Measurements from ENCODE around the gene METTL25B.

METTL25B gene

DNA sequence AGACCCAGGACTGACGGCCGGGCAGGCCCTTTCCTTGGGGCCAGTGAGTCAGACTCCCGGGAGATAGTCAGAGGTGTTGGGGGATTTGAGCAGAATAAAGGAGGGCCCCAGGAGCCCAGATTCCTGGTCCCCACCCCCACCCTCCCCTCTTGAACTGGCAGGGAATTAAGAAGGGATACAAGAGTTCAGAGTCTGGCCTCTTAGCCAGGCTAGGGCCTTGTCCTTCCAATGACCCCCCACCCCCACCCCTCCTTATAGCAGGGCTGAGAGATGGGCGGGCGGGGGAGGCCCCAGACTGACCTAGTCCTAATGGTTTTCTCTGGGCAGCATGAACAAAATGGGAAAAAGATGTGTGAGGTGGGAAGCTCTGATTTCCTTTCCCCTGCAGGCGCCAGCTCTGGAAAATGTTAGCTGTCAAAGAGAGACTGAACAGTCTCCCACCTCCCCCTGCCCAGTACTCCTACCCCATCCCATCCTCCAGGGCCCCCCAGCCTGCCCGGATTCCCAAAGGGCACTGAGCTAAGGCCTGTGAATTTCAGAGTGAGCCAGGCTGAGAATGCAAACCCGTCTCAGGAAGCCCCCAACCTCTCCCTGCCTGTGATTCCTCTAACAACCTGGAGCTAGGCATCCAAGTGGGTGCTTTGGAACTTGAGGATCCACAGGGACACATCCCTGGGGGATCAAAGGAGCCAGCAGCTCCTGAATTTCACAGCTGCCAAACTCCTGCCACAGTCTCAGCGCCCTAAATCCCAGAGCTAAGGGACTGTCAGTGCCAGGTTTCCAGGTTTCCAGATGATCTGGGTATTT is 17.1 kb upstream of the METTL25B start:
- Histone ChIP-seq H3K9me3 (ENCODE audit: insufficient read depth, low read depth, low read length) (no peaks in the 10 kb centered on the region), H3K27ac (ENCODE audit: low read depth, low read length) (peak overlapping the region; percentile 59), H3K4me3 (ENCODE audit: low read length) (no peak overlapping the region), H3K27me3 (ENCODE audit: insufficient read depth, low read length) (no peaks in the 10 kb centered on the region), H3K9ac (ENCODE audit: low read depth, low read length) (peak overlapping the region; percentile 21; the same call in 1 of the 2 replicates), H3K36me3 (ENCODE audit: insufficient read depth, low read length) (no peaks in the 10 kb centered on the region), H3K4me1 (ENCODE audit: insufficient read depth, low read length) (peaks cover 46% of the 10 kb centered on the region)
- 42% methylated on average over 9 of the region's 9 CpGs for WGBS

GRCh38 chr1:156712626-156713025 is 15.6 kb upstream of the METTL25B start:
- H3K4me3 ChIP-seq (ENCODE audit: low read length): no peak overlapping the region
- H3K27me3 ChIP-seq (ENCODE audit: insufficient read depth, low read length): no peaks in the 10 kb centered on the region
- H3K36me3 ChIP-seq (ENCODE audit: insufficient read depth, low read length): no peaks in the 10 kb centered on the region
- H3K9ac ChIP-seq (ENCODE audit: low read depth, low read length): no peak overlapping the region
- no peak overlapping the region for H3K27ac ChIP-seq (ENCODE audit: low read depth, low read length)
- H3K9me3 ChIP-seq (ENCODE audit: insufficient read depth, low read depth, low read length): no peaks in the 10 kb centered on the region
- WGBS: 73% methylated on average over 3 of the region's 3 CpGs
- H3K4me1 ChIP-seq (ENCODE audit: insufficient read depth, low read length): peaks cover 39% of the 10 kb centered on the region

- Histone ChIP-seq H3K4me1 (ENCODE audit: insufficient read depth, low read length) (peaks cover 19% of the 10 kb centered on the region), H3K9me3 (ENCODE audit: insufficient read depth, low read depth, low read length) (no peaks in the 10 kb centered on the region), H3K36me3 (ENCODE audit: insufficient read depth, low read length) (no peaks in the 10 kb centered on the region), H3K27ac (ENCODE audit: low read depth, low read length) (no peak overlapping the region), H3K27me3 (ENCODE audit: insufficient read depth, low read length) (no peaks in the 10 kb centered on the region), H3K4me3 (ENCODE audit: low read length) (no peak overlapping the region), H3K9ac (ENCODE audit: low read depth, low read length) (no peak overlapping the region)
- whole genome bisulfite sequencing: 88% methylated on average over 3 of the region's 3 CpGs
Measured at GRCh38 chr1:156714830-156715229, 13.4 kb upstream of the METTL25B start.

GRCh38 chr1:156717351-156717750 is 10.9 kb upstream of the METTL25B start:
- Histone ChIP-seq H3K4me3 (ENCODE audit: low read length) (no peak overlapping the region), H3K9ac (ENCODE audit: low read depth, low read length) (no peak overlapping the region), H3K4me1 (ENCODE audit: insufficient read depth, low read length) (peaks cover 3% of the 10 kb centered on the region), H3K27me3 (ENCODE audit: insufficient read depth, low read length) (no peaks in the 10 kb centered on the region), H3K36me3 (ENCODE audit: insufficient read depth, low read length) (peaks cover 17% of the 10 kb centered on the region), H3K27ac (ENCODE audit: low read depth, low read length) (no peak overlapping the region), H3K9me3 (ENCODE audit: insufficient read depth, low read depth, low read length) (no peaks in the 10 kb centered on the region)
- WGBS: 88% methylated on average over 4 of the region's 4 CpGs

DNA sequence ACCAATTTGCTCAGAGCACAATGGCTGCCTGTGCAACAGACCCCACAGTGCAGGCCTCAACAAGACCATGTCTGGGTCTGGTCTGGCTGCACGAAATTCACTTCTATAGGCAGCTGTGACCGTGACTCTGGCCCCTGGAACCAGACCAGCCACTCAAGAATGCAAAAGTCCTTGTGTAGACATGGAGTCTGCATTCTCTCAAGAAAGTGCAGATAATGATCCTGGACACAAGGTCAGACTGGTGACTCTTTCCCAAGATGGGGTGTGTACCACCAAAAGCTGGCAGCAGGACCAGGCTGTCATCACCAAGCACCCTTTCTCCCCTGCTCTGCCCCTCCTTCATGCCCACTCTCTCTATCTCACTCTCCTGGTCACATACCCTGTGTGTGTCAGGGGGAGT is 7.1 kb upstream of the METTL25B start:
- no peak overlapping the region for H3K4me3 ChIP-seq (ENCODE audit: low read length)
- H3K27ac ChIP-seq (ENCODE audit: low read depth, low read length): no peak overlapping the region
- no peak overlapping the region for H3K9ac ChIP-seq (ENCODE audit: low read depth, low read length)
- peaks cover 44% of the 10 kb centered on the region for H3K36me3 ChIP-seq (ENCODE audit: insufficient read depth, low read length)
- no peaks in the 10 kb centered on the region for H3K9me3 ChIP-seq (ENCODE audit: insufficient read depth, low read depth, low read length)
- H3K4me1 ChIP-seq (ENCODE audit: insufficient read depth, low read length): peaks cover 9% of the 10 kb centered on the region; the same call in 1 of the 2 replicates
- no peaks in the 10 kb centered on the region for H3K27me3 ChIP-seq (ENCODE audit: insufficient read depth, low read length)
- WGBS: 90% methylated on average over 2 of the region's 2 CpGs

- H3K27me3 ChIP-seq (ENCODE audit: insufficient read depth, low read length): no peaks in the 10 kb centered on the region
- no peak overlapping the region for H3K4me3 ChIP-seq (ENCODE audit: low read length)
- H3K9me3 ChIP-seq (ENCODE audit: insufficient read depth, low read depth, low read length): no peaks in the 10 kb centered on the region
- peaks cover 44% of the 10 kb centered on the region for H3K36me3 ChIP-seq (ENCODE audit: insufficient read depth, low read length)
- no peak overlapping the region for H3K9ac ChIP-seq (ENCODE audit: low read depth, low read length)
- WGBS: 98% methylated on average over 4 of the region's 4 CpGs
- H3K4me1 ChIP-seq (ENCODE audit: insufficient read depth, low read length): peaks cover 11% of the 10 kb centered on the region; the same call in 1 of the 2 replicates
- no peak overlapping the region for H3K27ac ChIP-seq (ENCODE audit: low read depth, low read length)
Measured at GRCh38 chr1:156721535-156721934, 6.7 kb upstream of the METTL25B start.

DNA sequence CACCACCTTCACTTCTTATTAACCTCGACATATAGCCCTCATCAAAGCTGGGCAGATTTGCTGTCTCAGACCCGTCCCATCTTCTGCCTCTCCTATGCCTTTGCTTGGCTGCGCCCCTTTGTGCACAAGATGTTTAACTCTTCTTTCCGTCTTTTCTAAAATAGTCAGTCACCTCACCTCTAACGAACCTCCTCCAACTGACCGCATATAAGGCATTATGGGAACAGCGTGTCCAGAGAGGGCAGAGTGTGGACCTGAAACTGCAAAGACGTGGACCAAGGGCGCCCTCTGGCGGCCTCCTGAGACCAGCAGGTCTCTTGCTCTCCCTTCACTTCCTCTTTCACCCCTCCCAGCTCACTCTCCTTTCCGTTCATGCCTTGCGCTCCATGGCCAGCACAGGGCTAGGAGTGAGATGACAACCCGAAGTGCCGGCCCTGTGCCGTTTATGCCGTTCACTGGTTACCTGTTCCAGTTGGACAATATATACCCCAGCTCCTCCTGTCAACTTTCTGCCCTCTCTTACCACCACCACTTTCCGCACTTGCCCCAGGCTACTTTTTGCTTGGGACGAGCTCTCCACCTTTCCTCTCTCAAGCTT is 2.5 kb upstream of the METTL25B start:
- H3K27me3 ChIP-seq (ENCODE audit: insufficient read depth, low read length): no peaks in the 10 kb centered on the region
- H3K36me3 ChIP-seq (ENCODE audit: insufficient read depth, low read length): peaks cover 44% of the 10 kb centered on the region
- no peak overlapping the region for H3K27ac ChIP-seq (ENCODE audit: low read depth, low read length)
- no peaks in the 10 kb centered on the region for H3K9me3 ChIP-seq (ENCODE audit: insufficient read depth, low read depth, low read length)
- H3K9ac ChIP-seq (ENCODE audit: low read depth, low read length): no peak overlapping the region
- 20% methylated on average over 18 of the region's 18 CpGs for WGBS
- peaks cover 17% of the 10 kb centered on the region; the same call in 1 of the 2 replicates for H3K4me1 ChIP-seq (ENCODE audit: insufficient read depth, low read length)
- peak overlapping the region; percentile 71 for H3K4me3 ChIP-seq (ENCODE audit: low read length)

DNA sequence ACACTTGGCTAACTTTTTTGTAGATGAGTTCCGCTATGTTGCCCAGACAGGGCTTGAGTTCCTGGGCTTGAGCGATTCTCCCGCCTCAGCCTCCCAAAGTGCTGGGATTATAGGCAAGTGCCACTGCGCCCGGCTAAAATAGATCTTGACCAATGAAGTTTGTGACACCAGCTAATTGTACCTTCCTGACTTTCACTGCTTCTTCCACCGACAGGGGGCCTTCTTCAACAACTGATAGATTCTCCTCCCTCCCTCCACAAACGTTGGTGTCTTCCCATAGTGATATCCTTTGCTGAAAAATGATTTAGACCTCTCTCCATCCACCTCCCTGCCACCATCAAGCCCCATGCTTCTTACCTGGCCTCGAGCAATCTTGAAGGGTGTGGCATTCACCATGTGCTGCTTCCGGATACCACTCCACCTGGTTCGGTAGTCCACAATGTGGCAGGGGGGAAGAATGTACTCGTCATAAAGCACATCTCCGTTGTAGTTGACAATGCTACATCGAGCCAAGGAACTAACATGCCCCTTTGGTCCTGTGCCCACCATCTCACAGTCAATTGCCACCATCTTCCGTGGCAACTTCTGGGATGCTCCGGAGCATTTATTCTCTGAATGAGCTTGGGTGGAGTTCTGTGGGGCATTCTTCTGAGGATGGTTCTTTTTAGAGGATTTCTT is 1.6 kb upstream of the METTL25B start:
- Histone ChIP-seq H3K36me3 (ENCODE audit: insufficient read depth, low read length) (peaks cover 35% of the 10 kb centered on the region), H3K9me3 (ENCODE audit: insufficient read depth, low read depth, low read length) (no peaks in the 10 kb centered on the region), H3K27me3 (ENCODE audit: insufficient read depth, low read length) (no peaks in the 10 kb centered on the region), H3K27ac (ENCODE audit: low read depth, low read length) (no peak overlapping the region), H3K4me3 (ENCODE audit: low read length) (peak overlapping the region; percentile 71), H3K9ac (ENCODE audit: low read depth, low read length) (no peak overlapping the region), H3K4me1 (ENCODE audit: insufficient read depth, low read length) (peaks cover 17% of the 10 kb centered on the region; the same call in 1 of the 2 replicates)
- WGBS: 59% methylated on average over 15 of the region's 15 CpGs

- Histone ChIP-seq H3K27me3 (ENCODE audit: insufficient read depth, low read length) (no peaks in the 10 kb centered on the region), H3K27ac (ENCODE audit: low read depth, low read length) (no peak overlapping the region), H3K4me3 (ENCODE audit: low read length) (peak overlapping the region; percentile 71), H3K36me3 (ENCODE audit: insufficient read depth, low read length) (peaks cover 35% of the 10 kb centered on the region), H3K9me3 (ENCODE audit: insufficient read depth, low read depth, low read length) (no peaks in the 10 kb centered on the region), H3K9ac (ENCODE audit: low read depth, low read length) (peak overlapping the region; percentile 71), H3K4me1 (ENCODE audit: insufficient read depth, low read length) (peaks cover 17% of the 10 kb centered on the region; the same call in 1 of the 2 replicates)
- 66% methylated on average over 7 of the region's 7 CpGs for WGBS
Measured at GRCh38 chr1:156727492-156727891, 777 bp upstream of the METTL25B start.

- Histone ChIP-seq H3K36me3 (ENCODE audit: insufficient read depth, low read length) (peaks cover 27% of the 10 kb centered on the region), H3K9ac (ENCODE audit: low read depth, low read length) (peak within 1 kb of the TSS; percentile 71), H3K4me1 (ENCODE audit: insufficient read depth, low read length) (peaks cover 17% of the 10 kb centered on the region; the same call in 1 of the 2 replicates), H3K27me3 (ENCODE audit: insufficient read depth, low read length) (no peaks in the 10 kb centered on the region), H3K4me3 (ENCODE audit: low read length) (peak within 1 kb of the TSS; percentile 71), H3K27ac (ENCODE audit: low read depth, low read length) (peak within 1 kb of the TSS; percentile 81), H3K9me3 (ENCODE audit: insufficient read depth, low read depth, low read length) (no peaks in the 10 kb centered on the region)
- WGBS: 4% methylated on average over 54 of the region's 57 CpGs
Measured at GRCh38 chr1:156728599-156729462, 562 bp downstream of the METTL25B start, which contains the start of gene ISG20L2. Gene ISG20L2, minus strand, starts transcription at chr1:156728766. Its CDS starts 1,114 bp downstream, at chr1:156727652.

Data from HUES64 (cell line).